Loucy (cell line): ENCODE measurements around the gene DNAH1.

Experiments
- CTCF ChIP-seq: fragments of 200-600 bp; sonication (generic); conservative IDR thresholded peaks from 2 replicates; pipeline ENCODE4 v1.5.1; 2014; ENCODE audit warnings: mild to moderate bottlenecking, antibody characterized with exemption, low read length
- EZH2phosphoT487 ChIP-seq: fragments of 200-600 bp; IDR thresholded peaks from 2 replicates; pipeline ENCODE4 v1.6.1; 2018; ENCODE audit warnings: antibody characterized with exemption, mild to moderate bottlenecking, moderate library complexity, borderline replicate concordance

DNA sequence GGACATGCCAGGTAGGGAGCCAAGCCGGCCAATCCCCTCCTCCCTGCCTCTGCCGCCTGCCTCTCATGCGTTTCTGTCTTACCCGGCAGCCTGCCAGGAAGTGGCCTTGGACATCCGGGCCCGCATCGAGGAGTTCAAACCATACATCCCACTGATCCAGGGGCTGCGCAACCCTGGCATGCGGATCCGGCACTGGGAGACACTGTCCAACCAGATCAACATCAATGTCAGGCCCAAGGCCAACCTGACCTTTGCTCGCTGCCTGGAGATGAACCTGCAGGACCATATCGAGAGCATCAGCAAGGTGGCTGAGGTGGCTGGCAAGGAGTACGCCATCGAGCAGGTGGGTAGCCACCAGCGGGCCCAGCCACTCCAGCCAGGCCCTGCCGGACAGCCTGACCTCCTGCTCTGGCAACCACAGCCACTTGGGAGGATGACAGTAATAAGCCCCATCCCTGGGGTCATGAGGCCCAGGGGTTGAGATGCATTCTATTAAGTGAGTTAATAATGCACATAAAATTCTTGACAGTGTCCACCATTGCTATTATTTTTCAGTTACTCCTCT is 37.3 kb downstream of the DNAH1 start:
- TF ChIP-seq CTCF (no peak), EZH2phosphoT487 (no peak)
